OCI-LY3 (cell line): Measurements from ENCODE around the gene GON4L.

Experiments used
- H2AFZ ChIP-seq: fragments of 200-600, 300-600 bp; shearing (Covaris generic); 2 replicates; pipeline ENCODE4 v1.6.0; 2014; ENCODE audit warnings: antibody characterized with exemption, low read depth, low read length
- H3K27ac ChIP-seq: fragments of 200-600, 300-600 bp; sonication (generic); 2 replicates; pipeline ENCODE4 v1.5.1; 2014; ENCODE audit warnings: mild to moderate bottlenecking, low read length, moderate library complexity, mixed read lengths
- H3K27me3 ChIP-seq: fragments of 200-600, 300-600 bp; sonication (generic); 2 replicates; pipeline ENCODE4 v1.6.1; 2014; ENCODE audit warnings: low read depth, low read length, mixed read lengths
- H3K36me3 ChIP-seq: fragments of 200-600, 300-600 bp; sonication (generic); replicated peaks from 2 replicates; pipeline ENCODE3; 2014; ENCODE audit warnings: low read depth, low read length, mixed read lengths
- H3K4me1 ChIP-seq: fragments of 300-600, 200-600 bp; sonication (generic); 2 replicates; pipeline ENCODE4 v1.6.1; 2014; ENCODE audit warnings: low read length, mixed read lengths
- H3K4me2 ChIP-seq: fragments of 200-600, 300-600 bp; sonication (generic); 2 replicates; pipeline ENCODE4 v1.6.1; 2014; ENCODE audit warnings: low read length, mixed read lengths
- H3K4me3 ChIP-seq: fragments of 300-600, 200-600 bp; sonication (generic); 2 replicates; pipeline ENCODE4 v1.5.1; 2014; ENCODE audit warnings: antibody characterized with exemption, mild to moderate bottlenecking, low read length, moderate library complexity
- H3K79me2 ChIP-seq: fragments of 300-600, 200-600 bp; shearing (Covaris generic); 2 replicates; pipeline ENCODE4 v1.6.1; 2014; ENCODE audit warnings: mild to moderate bottlenecking, low read length, mixed read lengths
- H3K9ac ChIP-seq: fragments of 300-600, 200-600 bp; shearing (Covaris generic); 2 replicates; pipeline ENCODE4 v1.6.0; 2014; ENCODE audit warnings: mild to moderate bottlenecking, low read length, moderate library complexity
- H3K9me3 ChIP-seq: fragments of 200-600, 300-600 bp; shearing (Covaris generic); 2 replicates; pipeline ENCODE4 v1.6.1; 2014; ENCODE audit warnings: low read length, mixed read lengths; ENCODE audit not compliant: insufficient read depth
- H4K20me1 ChIP-seq: fragments of 200-600, 300-600 bp; sonication (generic); 2 replicates; pipeline ENCODE4 v1.6.1; 2016; ENCODE audit warnings: low read length, mixed read lengths; ENCODE audit not compliant: insufficient read depth
- EZH2phosphoT487 ChIP-seq: fragments of 200-600 bp; shearing (Covaris generic); IDR thresholded peaks from 2 replicates; pipeline ENCODE4 v1.6.1; 2018; ENCODE audit warnings: antibody characterized with exemption, mixed run types, low read depth
- TF ChIP-seq, protein P1 (sequence below): fragments of 200-600, 300-600 bp; sonication (generic); IDR thresholded peaks from 2 replicates; pipeline ENCODE4 v1.5.1; 2014; ENCODE audit warnings: antibody characterized with exemption, low read length, low read depth

The GON4L gene

DNA sequence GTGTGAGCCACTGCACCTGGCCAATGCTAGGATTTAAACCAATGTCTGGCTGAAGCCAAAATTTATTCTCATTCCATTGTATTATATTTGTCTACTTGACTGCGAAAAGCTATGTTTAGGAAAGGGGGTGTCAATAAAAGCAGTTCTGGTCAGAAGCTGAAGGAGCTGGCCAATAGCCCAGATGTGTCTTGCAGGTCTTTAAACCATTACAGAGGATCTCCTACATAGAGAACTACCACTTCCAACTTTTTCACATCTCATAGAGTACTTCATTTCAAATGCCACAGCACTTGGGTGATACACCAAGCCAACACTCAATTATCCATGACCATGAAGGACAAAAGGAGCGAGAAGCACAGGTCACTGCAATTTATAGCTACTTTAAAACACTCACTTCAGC, 4.9 kb upstream of the GON4L start:
- Histone ChIP-seq H3K27ac (no peak overlapping the region), H3K4me1 (peaks cover 24% of the 10 kb centered on the region), H3K9ac (no peak overlapping the region), H3K4me3 (no peak overlapping the region), H3K36me3 (no peaks in the 10 kb centered on the region), H2AFZ (no peak overlapping the region), H3K79me2 (peaks cover 8% of the 10 kb centered on the region), H4K20me1 (no peaks in the 10 kb centered on the region), H3K27me3 (no peaks in the 10 kb centered on the region), H3K4me2 (no peak overlapping the region), H3K9me3 (no peaks in the 10 kb centered on the region)
- TF ChIP-seq EZH2phosphoT487, result no peak
- TF ChIP-seq, protein P1, sequence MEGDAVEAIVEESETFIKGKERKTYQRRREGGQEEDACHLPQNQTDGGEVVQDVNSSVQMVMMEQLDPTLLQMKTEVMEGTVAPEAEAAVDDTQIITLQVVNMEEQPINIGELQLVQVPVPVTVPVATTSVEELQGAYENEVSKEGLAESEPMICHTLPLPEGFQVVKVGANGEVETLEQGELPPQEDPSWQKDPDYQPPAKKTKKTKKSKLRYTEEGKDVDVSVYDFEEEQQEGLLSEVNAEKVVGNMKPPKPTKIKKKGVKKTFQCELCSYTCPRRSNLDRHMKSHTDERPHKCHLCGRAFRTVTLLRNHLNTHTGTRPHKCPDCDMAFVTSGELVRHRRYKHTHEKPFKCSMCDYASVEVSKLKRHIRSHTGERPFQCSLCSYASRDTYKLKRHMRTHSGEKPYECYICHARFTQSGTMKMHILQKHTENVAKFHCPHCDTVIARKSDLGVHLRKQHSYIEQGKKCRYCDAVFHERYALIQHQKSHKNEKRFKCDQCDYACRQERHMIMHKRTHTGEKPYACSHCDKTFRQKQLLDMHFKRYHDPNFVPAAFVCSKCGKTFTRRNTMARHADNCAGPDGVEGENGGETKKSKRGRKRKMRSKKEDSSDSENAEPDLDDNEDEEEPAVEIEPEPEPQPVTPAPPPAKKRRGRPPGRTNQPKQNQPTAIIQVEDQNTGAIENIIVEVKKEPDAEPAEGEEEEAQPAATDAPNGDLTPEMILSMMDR, result no peak

DNA sequence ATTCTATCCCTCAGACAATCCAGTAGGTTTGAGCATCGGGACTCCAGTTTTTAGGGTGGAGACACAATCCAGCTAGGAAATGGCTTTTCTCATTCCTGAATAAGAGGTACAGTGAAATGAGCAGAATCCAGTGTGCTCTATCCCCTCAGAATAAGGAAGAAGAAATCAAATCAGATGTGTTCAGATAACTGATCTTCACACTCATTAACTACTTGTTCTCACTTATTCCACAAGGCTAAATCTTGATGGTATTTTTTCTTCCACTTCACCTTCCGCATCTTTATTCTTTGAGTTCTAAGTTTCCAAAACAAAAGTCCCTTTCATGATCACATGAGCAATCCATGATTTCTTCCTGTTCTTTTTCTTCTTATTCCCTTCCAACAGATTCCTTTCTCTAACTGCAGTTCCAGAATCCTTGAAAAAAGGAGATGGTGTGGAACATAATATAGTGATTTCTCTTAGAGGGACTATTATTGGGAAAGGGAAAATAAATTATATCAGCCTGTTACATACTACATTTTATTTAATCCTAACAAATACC, 4.0 kb upstream of the GON4L start:
- peaks cover 17% of the 10 kb centered on the region for H3K79me2 ChIP-seq
- TF ChIP-seq, protein P1, result no peak
- TF ChIP-seq EZH2phosphoT487, result no peak
- peak overlapping the region; percentile 86 for H3K4me2 ChIP-seq
- no peaks in the 10 kb centered on the region for H4K20me1 ChIP-seq
- H3K27ac ChIP-seq, result peak overlapping the region; percentile 76
- H3K27me3 ChIP-seq, result no peaks in the 10 kb centered on the region
- H3K9ac ChIP-seq, result peak overlapping the region; percentile 86
- peak overlapping the region; percentile 94 for H2AFZ ChIP-seq
- peaks cover 29% of the 10 kb centered on the region for H3K4me1 ChIP-seq
- no peaks in the 10 kb centered on the region for H3K36me3 ChIP-seq
- H3K9me3 ChIP-seq, result no peaks in the 10 kb centered on the region
- H3K4me3 ChIP-seq, result peak overlapping the region; percentile 87

- Histone ChIP-seq H3K9me3 (no peaks in the 10 kb centered on the region), H3K4me2 (peak overlapping the region; percentile 86), H3K9ac (peak overlapping the region; percentile 86), H3K27me3 (no peaks in the 10 kb centered on the region), H2AFZ (peak overlapping the region; percentile 94), H3K27ac (peak overlapping the region; percentile 76), H3K4me1 (peaks cover 31% of the 10 kb centered on the region), H3K4me3 (peak overlapping the region; percentile 87), H3K36me3 (peaks cover 2% of the 10 kb centered on the region), H3K79me2 (peaks cover 26% of the 10 kb centered on the region), H4K20me1 (no peaks in the 10 kb centered on the region)
- TF ChIP-seq, protein P1, result no peak
- TF ChIP-seq EZH2phosphoT487, result no peak
Observed at GRCh38 chr1:155859881-155860871, 3.2 kb upstream of the GON4L start.

- Histone ChIP-seq H2AFZ (peak within 1 kb of the TSS; percentile 94), H3K36me3 (peaks cover 6% of the 10 kb centered on the region), H3K27me3 (no peaks in the 10 kb centered on the region), H3K9me3 (no peaks in the 10 kb centered on the region), H3K4me3 (peak within 1 kb of the TSS; percentile 87), H3K9ac (peak within 1 kb of the TSS; percentile 88), H3K79me2 (peaks cover 28% of the 10 kb centered on the region), H4K20me1 (no peaks in the 10 kb centered on the region), H3K4me2 (peak within 1 kb of the TSS; percentile 86), H3K4me1 (peaks cover 31% of the 10 kb centered on the region), H3K27ac (peak within 1 kb of the TSS; percentile 84)
- no peak for TF ChIP-seq EZH2phosphoT487
- TF ChIP-seq, protein P1, result no peak
Observed at GRCh38 chr1:155859234-155859829, 2.3 kb upstream of the GON4L start, which contains the start of gene SYT11. Gene SYT11 (plus strand): TSS chr1:155859567. CDS start chr1:155859762, 195 bp downstream.
